ENCODE data around the gene PDGFD. TPM values are rescaled to one million over a fixed set of nuclear protein-coding genes. Genes with fewer than 3 reads are reported as not detected.

PDGFD gene
- total RNA-seq, 1 donor from 2014 or later = 0.45 TPM

DNA sequence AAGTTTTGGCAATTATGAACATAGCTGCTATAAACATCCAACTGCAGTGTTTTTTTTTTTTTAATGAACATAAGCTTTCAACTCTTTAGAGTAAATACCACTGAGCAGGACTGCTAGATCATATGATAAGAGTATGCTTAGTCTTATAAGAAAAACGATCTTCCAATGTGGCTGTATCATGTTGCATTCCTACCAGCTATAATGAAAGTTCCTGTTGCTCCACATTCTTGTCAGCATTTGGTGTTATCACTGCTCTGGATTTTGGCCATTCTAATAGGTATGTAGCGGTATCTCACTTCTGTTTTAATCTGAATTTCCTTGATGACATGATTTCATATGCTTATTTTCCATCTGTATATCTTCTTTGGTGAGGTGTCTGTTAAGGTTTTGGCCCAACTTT is 50.4 kb downstream of the PDGFD start:
- H3K4me1 Mint-ChIP-seq (ENCODE audit: low read depth) = peaks cover 8% of the 10 kb centered on the region
- H3K27ac Mint-ChIP-seq (ENCODE audit: unreplicated experiment) = no peak overlapping the region
- H3K4me3 Mint-ChIP-seq (ENCODE audit: unreplicated experiment) = no peak overlapping the region
- peaks cover 32% of the 10 kb centered on the region for H3K9me3 Mint-ChIP-seq (ENCODE audit: low read depth)
- no peaks in the 10 kb centered on the region for H3K27me3 Mint-ChIP-seq (ENCODE audit: low read depth)
- no peaks in the 10 kb centered on the region for H3K36me3 Mint-ChIP-seq (ENCODE audit: low read depth)
- TF ChIP-seq, protein P1, sequence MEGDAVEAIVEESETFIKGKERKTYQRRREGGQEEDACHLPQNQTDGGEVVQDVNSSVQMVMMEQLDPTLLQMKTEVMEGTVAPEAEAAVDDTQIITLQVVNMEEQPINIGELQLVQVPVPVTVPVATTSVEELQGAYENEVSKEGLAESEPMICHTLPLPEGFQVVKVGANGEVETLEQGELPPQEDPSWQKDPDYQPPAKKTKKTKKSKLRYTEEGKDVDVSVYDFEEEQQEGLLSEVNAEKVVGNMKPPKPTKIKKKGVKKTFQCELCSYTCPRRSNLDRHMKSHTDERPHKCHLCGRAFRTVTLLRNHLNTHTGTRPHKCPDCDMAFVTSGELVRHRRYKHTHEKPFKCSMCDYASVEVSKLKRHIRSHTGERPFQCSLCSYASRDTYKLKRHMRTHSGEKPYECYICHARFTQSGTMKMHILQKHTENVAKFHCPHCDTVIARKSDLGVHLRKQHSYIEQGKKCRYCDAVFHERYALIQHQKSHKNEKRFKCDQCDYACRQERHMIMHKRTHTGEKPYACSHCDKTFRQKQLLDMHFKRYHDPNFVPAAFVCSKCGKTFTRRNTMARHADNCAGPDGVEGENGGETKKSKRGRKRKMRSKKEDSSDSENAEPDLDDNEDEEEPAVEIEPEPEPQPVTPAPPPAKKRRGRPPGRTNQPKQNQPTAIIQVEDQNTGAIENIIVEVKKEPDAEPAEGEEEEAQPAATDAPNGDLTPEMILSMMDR (IDR thresholded peaks at IDR 0.05) = no peak
- no peak for DNase-seq (ENCODE audit: low spot score)

DNA sequence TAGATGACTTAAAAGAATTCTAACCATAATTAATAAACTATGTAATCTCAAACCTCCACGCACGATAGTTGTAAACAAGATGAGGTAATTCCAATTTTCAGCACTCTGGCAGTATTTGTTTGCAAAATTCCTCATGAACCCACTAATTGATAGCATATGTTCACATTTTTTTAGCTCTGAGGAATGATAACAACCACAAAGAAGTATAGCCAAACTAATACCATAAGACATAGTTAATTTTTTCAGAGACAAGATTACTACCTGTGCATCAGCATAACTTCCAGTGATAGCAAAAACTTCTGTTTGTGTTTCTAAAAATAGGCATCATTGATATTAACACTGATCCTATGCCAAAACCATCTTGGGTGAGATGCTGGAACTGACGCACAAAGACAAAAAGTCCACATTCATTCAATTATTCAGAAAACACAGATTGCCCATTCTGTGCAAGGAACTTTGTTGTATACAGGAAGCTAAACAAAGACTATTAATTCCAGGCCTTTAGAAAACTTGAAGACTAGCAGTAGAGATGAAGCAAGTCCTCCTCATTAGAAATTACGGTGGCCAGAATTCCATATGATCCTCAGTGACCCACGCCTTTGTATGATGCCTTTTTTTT is 57.7 kb downstream of the PDGFD start:
- no peak for DNase-seq (ENCODE audit: low spot score)
- Mint-ChIP-seq H3K4me3 (ENCODE audit: unreplicated experiment) (no peak overlapping the region), H3K9me3 (ENCODE audit: low read depth) (no peaks in the 10 kb centered on the region), H3K4me1 (ENCODE audit: low read depth) (peaks cover 17% of the 10 kb centered on the region), H3K36me3 (ENCODE audit: low read depth) (no peaks in the 10 kb centered on the region), H3K27me3 (ENCODE audit: low read depth) (no peaks in the 10 kb centered on the region), H3K27ac (ENCODE audit: unreplicated experiment) (no peak overlapping the region)
- TF ChIP-seq, protein P1 (IDR thresholded peaks at IDR 0.05) = no peak

DNA sequence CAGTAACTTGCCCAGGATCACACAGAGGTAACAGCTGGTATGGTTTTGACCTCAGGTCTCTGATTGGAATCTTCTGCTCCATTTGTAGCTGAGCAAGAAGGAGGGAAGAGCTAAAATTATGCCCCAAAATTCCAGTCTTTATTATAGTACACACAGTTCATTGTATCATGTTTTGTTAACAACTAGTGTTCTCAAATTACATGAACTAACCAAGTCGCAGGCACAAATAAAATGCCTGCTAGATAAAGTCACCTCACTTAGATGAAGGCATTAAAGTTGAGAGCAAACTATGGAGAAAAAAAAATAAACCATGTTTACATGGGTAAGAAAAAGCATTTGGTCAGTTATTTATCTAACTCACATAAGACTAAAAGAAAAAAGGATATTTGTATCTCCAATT is 58.8 kb downstream of the PDGFD start:
- Mint-ChIP-seq H3K27me3 (ENCODE audit: low read depth) (no peaks in the 10 kb centered on the region), H3K4me3 (ENCODE audit: unreplicated experiment) (no peak overlapping the region), H3K36me3 (ENCODE audit: low read depth) (no peaks in the 10 kb centered on the region), H3K27ac (ENCODE audit: unreplicated experiment) (no peak overlapping the region), H3K9me3 (ENCODE audit: low read depth) (no peaks in the 10 kb centered on the region), H3K4me1 (ENCODE audit: low read depth) (peaks cover 12% of the 10 kb centered on the region)
- TF ChIP-seq, protein P1 (IDR thresholded peaks at IDR 0.05) = no peak
- no peak for DNase-seq (ENCODE audit: low spot score)

- H3K36me3 Mint-ChIP-seq (ENCODE audit: low read depth) = no peaks in the 10 kb centered on the region
- H3K9me3 Mint-ChIP-seq (ENCODE audit: low read depth) = no peaks in the 10 kb centered on the region
- no peak overlapping the region for H3K27ac Mint-ChIP-seq (ENCODE audit: unreplicated experiment)
- no peak for DNase-seq (ENCODE audit: low spot score)
- no peaks in the 10 kb centered on the region for H3K27me3 Mint-ChIP-seq (ENCODE audit: low read depth)
- H3K4me3 Mint-ChIP-seq (ENCODE audit: unreplicated experiment) = no peak overlapping the region
- TF ChIP-seq, protein P1 (IDR thresholded peaks at IDR 0.05) = no peak
- peaks cover 9% of the 10 kb centered on the region for H3K4me1 Mint-ChIP-seq (ENCODE audit: low read depth)
These were observed 59.3 kb downstream of the PDGFD start for GRCh38 chr11:104104664-104105063.

DNA sequence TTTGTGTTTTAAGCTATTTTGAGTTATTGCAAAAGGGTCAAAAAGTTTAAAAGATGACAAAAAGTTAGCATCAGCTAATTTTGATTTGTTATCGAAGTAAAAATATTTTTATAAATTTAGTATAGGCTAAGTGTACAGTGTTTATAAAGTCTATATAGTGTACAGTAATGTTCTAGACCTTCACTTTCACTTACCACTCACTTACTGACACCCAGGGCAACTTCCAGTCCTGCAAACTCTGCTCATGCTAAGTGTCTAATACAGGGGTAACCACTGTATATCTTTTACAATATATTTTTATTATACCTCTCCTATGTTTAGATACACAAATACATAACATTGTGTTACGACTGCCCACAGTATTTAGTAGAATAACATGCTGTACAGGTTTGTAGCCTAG is 59.7 kb downstream of the PDGFD start:
- H3K9me3 Mint-ChIP-seq (ENCODE audit: low read depth) = no peaks in the 10 kb centered on the region
- no peak overlapping the region for H3K4me3 Mint-ChIP-seq (ENCODE audit: unreplicated experiment)
- H3K4me1 Mint-ChIP-seq (ENCODE audit: low read depth) = peaks cover 9% of the 10 kb centered on the region
- no peaks in the 10 kb centered on the region for H3K27me3 Mint-ChIP-seq (ENCODE audit: low read depth)
- no peak for DNase-seq (ENCODE audit: low spot score)
- TF ChIP-seq, protein P1 (IDR thresholded peaks at IDR 0.05) = no peak
- no peaks in the 10 kb centered on the region for H3K36me3 Mint-ChIP-seq (ENCODE audit: low read depth)
- no peak overlapping the region for H3K27ac Mint-ChIP-seq (ENCODE audit: unreplicated experiment)
